ENCODE results near the gene HSD17B14.
"Not testable (repeated sequence)": the region's sequence is repeated elsewhere in the genome, so short reads cannot be mapped to it uniquely, and the experiment has no call there.

HSD17B14 gene

GRCh38 chr19:48877855-48878195, 41.5 kb upstream of the HSD17B14 start:
- DNase-seq (ENCODE audit: low spot score) = no peak
- no peak for TF ChIP-seq CTCF (IDR thresholded peaks at IDR 0.05)
- Histone ChIP-seq H3K27ac (peak overlapping the region; percentile 82 to 99), H3K4me3 (peak overlapping the region; percentile 13)

- peak; percentile 62 for DNase-seq (ENCODE audit: low spot score)
- peak overlapping the region; percentile 92 for H3K4me3 ChIP-seq
These were observed 40.0 kb upstream of the HSD17B14 start for GRCh38 chr19:48876043-48876981.

GRCh38 chr19:48874303-48875135, 38.2 kb upstream of the HSD17B14 start:
- Histone ChIP-seq H3K4me3 (peak overlapping the region; percentile 92), H3K27ac (peak overlapping the region; percentile 99)
- DNase-seq (ENCODE audit: low spot score) = no peak
- no peak for TF ChIP-seq CTCF (IDR thresholded peaks at IDR 0.05)

More at GRCh38 chr19:48876043-48876981, 40.0 kb upstream of the HSD17B14 start:
- peak overlapping the region; percentile 99 for H3K27ac ChIP-seq

- DNase-seq (ENCODE audit: low spot score) = no peak
- Histone ChIP-seq H3K27ac (peak overlapping the region; percentile 99), H3K4me3 (peak overlapping the region; percentile 92)
- TF ChIP-seq CTCF (IDR thresholded peaks at IDR 0.05) = no peak
These were observed 37.4 kb upstream of the HSD17B14 start for GRCh38 chr19:48873476-48874302.

GRCh38 chr19:48872884-48873475, 36.7 kb upstream of the HSD17B14 start:
- Histone ChIP-seq H3K27ac (peak overlapping the region; percentile 99), H3K4me3 (peak overlapping the region; percentile 92)
- peak; percentile 92 for DNase-seq (ENCODE audit: low spot score)
- no peak for TF ChIP-seq CTCF (IDR thresholded peaks at IDR 0.05)

GRCh38 chr19:48872182-48872883, 36.0 kb upstream of the HSD17B14 start, which contains the start of gene PPP1R15A:
Gene PPP1R15A, plus strand, starts transcription at chr19:48872421. Its CDS starts 813 bp downstream, at chr19:48873234.
- TF ChIP-seq CTCF (IDR thresholded peaks at IDR 0.05) = no peak
- peak; percentile 100 for DNase-seq (ENCODE audit: low spot score)
- Histone ChIP-seq H3K27ac (peak within 1 kb of the TSS; percentile 99), H3K4me3 (peak within 1 kb of the TSS; percentile 92)

- DNase-seq (ENCODE audit: low spot score) = not testable (repeated sequence)
- H3K4me3 ChIP-seq = peak overlapping the region; percentile 92
These were observed 35.3 kb upstream of the HSD17B14 start for GRCh38 chr19:48871471-48872181.

More at GRCh38 chr19:48871471-48872181, 35.3 kb upstream of the HSD17B14 start:
- peak overlapping the region; percentile 99 for H3K27ac ChIP-seq
